Ovary (tissue), 9 donors: ENCODE results near the gene GAS6. TPM values are rescaled to one million over a fixed set of nuclear protein-coding genes. Genes with fewer than 3 reads are reported as not detected.

Experiments used
- DNase-seq, 5 donors: peaks; one replicate each; pipeline ENCODE4 v3.0.0-alpha.2; 2019 to 2020
- H3K27ac ChIP-seq, 2 donors: fragments of 200-600 bp; one replicate each; pipeline versions ENCODE4 v1.5.1 to v1.8.0; 2019 to 2022
- H3K27me3 ChIP-seq: fragments of 200-600 bp; one replicate; pipeline ENCODE4 v1.8.0; 2022
- H3K36me3 ChIP-seq: fragments of 200-600 bp; sonication (generic); one replicate; pipeline ENCODE4 v1.5.1; 2019
- H3K4me1 ChIP-seq: one replicate; pipeline ENCODE4 v1.8.1; 2013; ENCODE audit warnings: mild to moderate bottlenecking, moderate library complexity; ENCODE audit not compliant: insufficient read depth
- H3K4me3 ChIP-seq: fragments of 200-600 bp; sonication (generic); one replicate; pipeline ENCODE4 v1.5.1; 2017
- H3K9me3 ChIP-seq, 2 donors: fragments of 200-600 bp in 1 of 2; sonication (generic) in 1 of 2; one replicate each; pipeline versions ENCODE4 v1.5.1 to v1.8.1; 2013 to 2019; ENCODE audit warnings: mild to moderate bottlenecking in 1 of 2, moderate library complexity in 1 of 2
- EP300 ChIP-seq: sonication (generic); formaldehyde crosslinking; IDR thresholded peaks from one replicate; pipeline ENCODE4 v1.6.1; 2017; ENCODE audit warnings: antibody characterized with exemption
- POLR2A ChIP-seq: fragments of 450-650 bp; IDR thresholded peaks from one replicate; pipeline ENCODE4 v1.6.1; 2017; ENCODE audit warnings: antibody characterized with exemption, mild to moderate bottlenecking, moderate library complexity
- WGBS, 3 donors: extraction: QIAGEN DNeasy Blood & Tissue Kit in 1 of 3; methylation state at CpG; one replicate each; pipeline versions ENCODE4 v1.1.5 to v1.1.7; 2013 to 2017; 5-methylcytosine and 5-hydroxymethylcytosine counted together
- intact Hi-C, 4 donors: fragments of 100-400 bp; cut with DNase I; formaldehyde crosslinking; loops; one replicate each; pipeline versions ENCODE4 v1.11.0 to v1.15.1; 2022 to 2023
- polyA plus RNA-seq, 2 donors: library from polyadenylated mRNA; stranded (reverse); fragments of 200-250 nt in 1 of 2; fragments of 350-450 nt in 1 of 2; fragmentation: Illumina TruSeq in 1 of 2; extraction: RNeasy Lipid Tissue Mini Kit (QIAGEN cat#74804) in 1 of 2; gene quantifications; one replicate each; pipeline ENCODE4 v1.2.3, GENCODE V29; 2013 to 2014
- total RNA-seq, 7 donors: library from RNA; depleted of rRNA in 2 of 7; stranded (reverse); fragments of >200 nt in 2 of 7; fragmentation: NEBNext Ultra II Directional in 3 of 7; extraction: Animal tissue kit (Norgen Biotek cat#: 25700) in 3 of 7; gene quantifications; one replicate each; pipeline versions ENCODE4 v1.1.0 to v1.2.4, GENCODE V29; 2016 to 2023
- TF ChIP-seq, protein P1 (sequence below), 3 donors: fragments of 450-650 bp in 2 of 3; fragments of 200-600 bp in 1 of 3; IDR thresholded peaks; one replicate each; pipeline versions ENCODE4 v1.5.1 to v1.8.0; 2016 to 2022; ENCODE audit warnings: antibody characterized with exemption in 3 of 3, mild to moderate bottlenecking in 1 of 3
- donor health status: DM: no; HTN: no; CAD: no; lungs with moderate emphysema.
- donor health status: DM: no; HTN: no; CAD: no.
- donor health status: Bipolar disorder and iron deficiency.
- donor health status: DM: yes; HTN: yes; CAD: no.
- donor health status: DM: no; HTN: no; CAD: no.
- donor health status: DM: yes; HTN: yes; CAD: no.

The GAS6 gene
- total and polyA plus RNA-seq, 9 donors, result 44.9 to 336 (median 143) TPM

- Histone ChIP-seq H3K4me1 (peaks cover 15% of the 10 kb centered on the region), H3K27ac (no peak overlapping the region), H3K4me3 (no peak overlapping the region), H3K36me3 (no peaks in the 10 kb centered on the region), H3K9me3 (no peaks in the 10 kb centered on the region), H3K27me3 (no peaks in the 10 kb centered on the region)
- 82 to 93% (median 92%) methylated on average over 4 of the region's 4 CpGs for WGBS, 3 donors
- intact Hi-C loops, result no loop called here
- DNase-seq, result no peak
- no peak for TF ChIP-seq EP300
- TF ChIP-seq POLR2A, result no peak
- TF ChIP-seq, protein P1, sequence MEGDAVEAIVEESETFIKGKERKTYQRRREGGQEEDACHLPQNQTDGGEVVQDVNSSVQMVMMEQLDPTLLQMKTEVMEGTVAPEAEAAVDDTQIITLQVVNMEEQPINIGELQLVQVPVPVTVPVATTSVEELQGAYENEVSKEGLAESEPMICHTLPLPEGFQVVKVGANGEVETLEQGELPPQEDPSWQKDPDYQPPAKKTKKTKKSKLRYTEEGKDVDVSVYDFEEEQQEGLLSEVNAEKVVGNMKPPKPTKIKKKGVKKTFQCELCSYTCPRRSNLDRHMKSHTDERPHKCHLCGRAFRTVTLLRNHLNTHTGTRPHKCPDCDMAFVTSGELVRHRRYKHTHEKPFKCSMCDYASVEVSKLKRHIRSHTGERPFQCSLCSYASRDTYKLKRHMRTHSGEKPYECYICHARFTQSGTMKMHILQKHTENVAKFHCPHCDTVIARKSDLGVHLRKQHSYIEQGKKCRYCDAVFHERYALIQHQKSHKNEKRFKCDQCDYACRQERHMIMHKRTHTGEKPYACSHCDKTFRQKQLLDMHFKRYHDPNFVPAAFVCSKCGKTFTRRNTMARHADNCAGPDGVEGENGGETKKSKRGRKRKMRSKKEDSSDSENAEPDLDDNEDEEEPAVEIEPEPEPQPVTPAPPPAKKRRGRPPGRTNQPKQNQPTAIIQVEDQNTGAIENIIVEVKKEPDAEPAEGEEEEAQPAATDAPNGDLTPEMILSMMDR (IDR thresholded peaks at IDR 0.05), result no peak
Measured at GRCh38 chr13:113865427-113865826, 1.6 kb upstream of the GAS6 start.

GRCh38 chr13:113864273-113864890 is 506 bp upstream of the GAS6 start:
- Histone ChIP-seq H3K9me3 (no peaks in the 10 kb centered on the region), H3K4me1 (peaks cover 25% of the 10 kb centered on the region), H3K4me3 (peak overlapping the region; percentile 82), H3K36me3 (no peaks in the 10 kb centered on the region), H3K27ac (peak overlapping the region; percentile 87 to 89), H3K27me3 (no peaks in the 10 kb centered on the region)
- peak in 2 of 5 donors; percentile 26 to 50 for DNase-seq
- 2 to 3% (median 3%) methylated on average over 10 of the region's 10 CpGs for WGBS, 3 donors
- intact Hi-C loops, result loop anchor here (5.0 kb wide), 2 partner anchors 42 to 63 kb away; no protein-coding TSS in a partner anchor
- no peak for TF ChIP-seq EP300
- no peak for TF ChIP-seq POLR2A

DNA sequence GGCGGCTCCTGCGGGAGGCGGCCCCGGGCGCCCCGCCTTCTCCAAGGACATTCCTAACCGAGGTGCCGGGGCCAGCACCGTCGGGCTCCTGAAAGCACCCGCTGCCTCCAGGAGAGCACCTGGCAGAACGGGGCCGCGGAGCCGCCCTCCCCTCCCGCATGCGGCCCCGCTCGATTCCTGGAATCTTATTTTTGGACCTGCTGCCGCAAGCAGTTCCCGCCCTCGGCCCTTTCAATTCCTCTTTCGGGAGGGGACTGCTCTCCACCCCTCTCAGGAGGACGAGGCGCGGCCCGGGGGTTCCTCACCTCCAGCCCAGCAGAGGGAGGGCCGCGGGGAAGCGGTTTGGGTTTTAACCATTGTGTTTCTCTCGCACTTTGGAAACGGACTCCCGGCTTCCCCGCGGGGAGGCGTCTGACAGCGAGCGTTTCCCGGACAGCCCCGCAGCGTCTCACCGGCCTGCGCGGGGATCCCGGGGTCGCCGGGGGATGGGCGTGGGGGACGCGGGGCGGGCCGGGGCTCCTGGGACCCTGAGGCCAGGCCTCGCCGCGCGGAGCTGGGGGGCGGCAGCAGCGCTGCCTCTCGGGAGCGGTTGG is 849 bp downstream of the GAS6 start:
- H3K9me3 ChIP-seq, result no peaks in the 10 kb centered on the region
- peak; percentile 46 to 71 (median 63) for DNase-seq
- TF ChIP-seq EP300, result no peak
- no peak for TF ChIP-seq POLR2A
- TF ChIP-seq, protein P1 (IDR thresholded peaks at IDR 0.05), result no peak
- peaks cover 26% of the 10 kb centered on the region for H3K4me1 ChIP-seq
- intact Hi-C loops, result loop anchor here (2.0 to 5.0 kb wide), 3 partner anchors 41 to 64 kb away; no protein-coding TSS in a partner anchor
- no peaks in the 10 kb centered on the region for H3K27me3 ChIP-seq
- H3K4me3 ChIP-seq, result peak overlapping the region; percentile 82
- WGBS, 3 donors, result 2 to 5% (median 3%) methylated on average over 45 to 60 of the region's 60 CpGs
- peak overlapping the region; percentile 87 to 89 for H3K27ac ChIP-seq
- H3K36me3 ChIP-seq, result no peaks in the 10 kb centered on the region

DNA sequence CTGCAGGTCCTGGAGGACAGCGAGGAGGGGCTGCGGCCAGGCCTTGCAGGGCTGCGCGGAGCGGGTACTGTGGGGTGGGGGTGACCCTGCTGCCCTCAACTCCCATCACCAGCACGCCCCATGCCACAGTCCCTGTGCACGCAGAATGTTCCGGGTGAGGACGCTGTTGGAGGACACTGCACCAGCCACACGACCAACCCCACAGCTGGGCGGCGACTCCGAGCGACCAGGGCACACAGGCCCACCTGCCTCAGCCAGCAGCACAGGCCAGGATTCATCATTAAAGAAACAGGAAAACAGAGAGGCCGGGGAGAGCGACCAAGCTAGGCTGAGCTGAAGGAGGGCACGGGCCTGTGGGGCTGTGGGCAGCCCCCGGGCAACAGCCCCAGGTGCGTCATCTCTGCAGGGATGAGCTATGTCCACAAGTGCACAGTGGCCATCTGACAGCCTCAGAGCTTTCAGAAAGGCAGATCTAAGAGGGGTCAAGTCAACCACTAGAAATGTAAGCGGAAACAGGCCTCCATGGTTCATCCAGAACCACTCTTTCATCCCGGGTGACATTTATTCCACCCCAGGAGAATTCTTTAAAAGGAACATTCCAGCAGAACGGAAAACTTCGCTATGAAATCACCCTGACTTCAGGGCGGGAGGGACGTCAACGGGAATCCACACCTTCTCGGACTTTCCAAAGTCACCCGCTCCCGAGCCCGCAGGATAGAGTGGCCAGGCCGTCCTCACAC is 1.5 kb downstream of the GAS6 start:
- 58 to 68% (median 68%) methylated on average over 26 to 31 of the region's 31 CpGs for WGBS, 3 donors
- Histone ChIP-seq H3K4me3 (peak overlapping the region; percentile 82), H3K27ac (peak overlapping the region; percentile 87 to 89), H3K27me3 (no peaks in the 10 kb centered on the region), H3K4me1 (peaks cover 26% of the 10 kb centered on the region), H3K36me3 (no peaks in the 10 kb centered on the region), H3K9me3 (no peaks in the 10 kb centered on the region)
- peak in 3 of 5 donors; percentile 23 to 45 (median 41) for DNase-seq
- TF ChIP-seq EP300 (no peak), POLR2A (no peak)
- TF ChIP-seq, protein P1 (IDR thresholded peaks at IDR 0.05), result no peak
- intact Hi-C loops, result loop anchor here (2.0 to 5.0 kb wide), 3 partner anchors 40 to 65 kb away; no protein-coding TSS in a partner anchor
